Measurements from ENCODE around the gene SORL1.

SORL1 gene

GRCh38 chr11:121544956-121545355, 92.8 kb downstream of the SORL1 start:
- H3K27ac ChIP-seq (ENCODE audit: low read depth, low read length) = no peak overlapping the region
- no peaks in the 10 kb centered on the region for H3K9me3 ChIP-seq (ENCODE audit: control insufficient read depth, insufficient read depth, low read length)
- H3K27me3 ChIP-seq (ENCODE audit: control insufficient read depth, insufficient read depth, low read length) = no peaks in the 10 kb centered on the region
- no peaks in the 10 kb centered on the region; the same call in 1 of the 2 replicates for H3K4me1 ChIP-seq (ENCODE audit: control insufficient read depth, insufficient read depth, low read length)
- peaks cover 59% of the 10 kb centered on the region for H3K36me3 ChIP-seq (ENCODE audit: control insufficient read depth, insufficient read depth, low read length)
- no peak overlapping the region for H3K4me3 ChIP-seq (ENCODE audit: low read depth, low read length)
- H3K9ac ChIP-seq (ENCODE audit: low read depth, low read length) = no peak overlapping the region

- Histone ChIP-seq H3K36me3 (ENCODE audit: control insufficient read depth, insufficient read depth, low read length) (peaks cover 77% of the 10 kb centered on the region), H3K9me3 (ENCODE audit: control insufficient read depth, insufficient read depth, low read length) (no peaks in the 10 kb centered on the region), H3K27me3 (ENCODE audit: control insufficient read depth, insufficient read depth, low read length) (no peaks in the 10 kb centered on the region), H3K27ac (ENCODE audit: low read depth, low read length) (no peak overlapping the region), H3K4me1 (ENCODE audit: control insufficient read depth, insufficient read depth, low read length) (peaks cover 8% of the 10 kb centered on the region; the same call in 1 of the 2 replicates), H3K9ac (ENCODE audit: low read depth, low read length) (no peak overlapping the region), H3K4me3 (ENCODE audit: low read depth, low read length) (no peak overlapping the region)
Observed at GRCh38 chr11:121547574-121547973, 95.5 kb downstream of the SORL1 start.

GRCh38 chr11:121550247-121551030, 98.3 kb downstream of the SORL1 start:
- Histone ChIP-seq H3K36me3 (ENCODE audit: control insufficient read depth, insufficient read depth, low read length) (peaks cover 80% of the 10 kb centered on the region), H3K27ac (ENCODE audit: low read depth, low read length) (no peak overlapping the region), H3K9ac (ENCODE audit: low read depth, low read length) (no peak overlapping the region), H3K27me3 (ENCODE audit: control insufficient read depth, insufficient read depth, low read length) (no peaks in the 10 kb centered on the region), H3K4me1 (ENCODE audit: control insufficient read depth, insufficient read depth, low read length) (peaks cover 8% of the 10 kb centered on the region; the same call in 1 of the 2 replicates), H3K9me3 (ENCODE audit: control insufficient read depth, insufficient read depth, low read length) (no peaks in the 10 kb centered on the region), H3K4me3 (ENCODE audit: low read depth, low read length) (no peak overlapping the region)

- H3K4me1 ChIP-seq (ENCODE audit: control insufficient read depth, insufficient read depth, low read length) = peaks cover 8% of the 10 kb centered on the region; the same call in 1 of the 2 replicates
- no peaks in the 10 kb centered on the region for H3K27me3 ChIP-seq (ENCODE audit: control insufficient read depth, insufficient read depth, low read length)
- H3K27ac ChIP-seq (ENCODE audit: low read depth, low read length) = no peak overlapping the region
- H3K4me3 ChIP-seq (ENCODE audit: low read depth, low read length) = no peak overlapping the region
- peaks cover 79% of the 10 kb centered on the region for H3K36me3 ChIP-seq (ENCODE audit: control insufficient read depth, insufficient read depth, low read length)
- no peaks in the 10 kb centered on the region for H3K9me3 ChIP-seq (ENCODE audit: control insufficient read depth, insufficient read depth, low read length)
- H3K9ac ChIP-seq (ENCODE audit: low read depth, low read length) = no peak overlapping the region
Observed at GRCh38 chr11:121551463-121551862, 99.3 kb downstream of the SORL1 start.

- no peak overlapping the region for H3K27ac ChIP-seq (ENCODE audit: low read depth, low read length)
- H3K27me3 ChIP-seq (ENCODE audit: control insufficient read depth, insufficient read depth, low read length) = no peaks in the 10 kb centered on the region
- H3K9me3 ChIP-seq (ENCODE audit: control insufficient read depth, insufficient read depth, low read length) = no peaks in the 10 kb centered on the region
- no peak overlapping the region for H3K4me3 ChIP-seq (ENCODE audit: low read depth, low read length)
- H3K9ac ChIP-seq (ENCODE audit: low read depth, low read length) = no peak overlapping the region
- peaks cover 8% of the 10 kb centered on the region; the same call in 1 of the 2 replicates for H3K4me1 ChIP-seq (ENCODE audit: control insufficient read depth, insufficient read depth, low read length)
- H3K36me3 ChIP-seq (ENCODE audit: control insufficient read depth, insufficient read depth, low read length) = peaks cover 79% of the 10 kb centered on the region
Observed at GRCh38 chr11:121552154-121552553, 100.0 kb downstream of the SORL1 start.

- H3K27ac ChIP-seq (ENCODE audit: low read depth, low read length) = no peak overlapping the region
- H3K27me3 ChIP-seq (ENCODE audit: control insufficient read depth, insufficient read depth, low read length) = no peaks in the 10 kb centered on the region
- peaks cover 80% of the 10 kb centered on the region for H3K36me3 ChIP-seq (ENCODE audit: control insufficient read depth, insufficient read depth, low read length)
- peaks cover 8% of the 10 kb centered on the region; the same call in 1 of the 2 replicates for H3K4me1 ChIP-seq (ENCODE audit: control insufficient read depth, insufficient read depth, low read length)
- no peak overlapping the region for H3K4me3 ChIP-seq (ENCODE audit: low read depth, low read length)
- no peak overlapping the region for H3K9ac ChIP-seq (ENCODE audit: low read depth, low read length)
- no peaks in the 10 kb centered on the region for H3K9me3 ChIP-seq (ENCODE audit: control insufficient read depth, insufficient read depth, low read length)
Observed at GRCh38 chr11:121552644-121553043, 100.5 kb downstream of the SORL1 start.

- Histone ChIP-seq H3K4me1 (ENCODE audit: control insufficient read depth, insufficient read depth, low read length) (peaks cover 8% of the 10 kb centered on the region; the same call in 1 of the 2 replicates), H3K27me3 (ENCODE audit: control insufficient read depth, insufficient read depth, low read length) (no peaks in the 10 kb centered on the region), H3K4me3 (ENCODE audit: low read depth, low read length) (no peak overlapping the region), H3K9ac (ENCODE audit: low read depth, low read length) (no peak overlapping the region), H3K9me3 (ENCODE audit: control insufficient read depth, insufficient read depth, low read length) (no peaks in the 10 kb centered on the region), H3K36me3 (ENCODE audit: control insufficient read depth, insufficient read depth, low read length) (peaks cover 81% of the 10 kb centered on the region), H3K27ac (ENCODE audit: low read depth, low read length) (no peak overlapping the region)
Observed at GRCh38 chr11:121553389-121553788, 101.3 kb downstream of the SORL1 start.

- Histone ChIP-seq H3K4me3 (ENCODE audit: low read depth, low read length) (no peak overlapping the region), H3K27me3 (ENCODE audit: control insufficient read depth, insufficient read depth, low read length) (no peaks in the 10 kb centered on the region), H3K27ac (ENCODE audit: low read depth, low read length) (no peak overlapping the region), H3K36me3 (ENCODE audit: control insufficient read depth, insufficient read depth, low read length) (peaks cover 84% of the 10 kb centered on the region), H3K9ac (ENCODE audit: low read depth, low read length) (no peak overlapping the region), H3K9me3 (ENCODE audit: control insufficient read depth, insufficient read depth, low read length) (no peaks in the 10 kb centered on the region), H3K4me1 (ENCODE audit: control insufficient read depth, insufficient read depth, low read length) (peaks cover 8% of the 10 kb centered on the region; the same call in 1 of the 2 replicates)
Observed at GRCh38 chr11:121553806-121554205, 101.7 kb downstream of the SORL1 start.

- no peaks in the 10 kb centered on the region for H3K9me3 ChIP-seq (ENCODE audit: control insufficient read depth, insufficient read depth, low read length)
- no peak overlapping the region for H3K27ac ChIP-seq (ENCODE audit: low read depth, low read length)
- H3K9ac ChIP-seq (ENCODE audit: low read depth, low read length) = no peak overlapping the region
- H3K4me1 ChIP-seq (ENCODE audit: control insufficient read depth, insufficient read depth, low read length) = peaks cover 8% of the 10 kb centered on the region; the same call in 1 of the 2 replicates
- H3K4me3 ChIP-seq (ENCODE audit: low read depth, low read length) = no peak overlapping the region
- peaks cover 89% of the 10 kb centered on the region for H3K36me3 ChIP-seq (ENCODE audit: control insufficient read depth, insufficient read depth, low read length)
- H3K27me3 ChIP-seq (ENCODE audit: control insufficient read depth, insufficient read depth, low read length) = no peaks in the 10 kb centered on the region
Observed at GRCh38 chr11:121554552-121554951, 102.4 kb downstream of the SORL1 start.

GRCh38 chr11:121555121-121555520, 103.0 kb downstream of the SORL1 start:
- peaks cover 88% of the 10 kb centered on the region for H3K36me3 ChIP-seq (ENCODE audit: control insufficient read depth, insufficient read depth, low read length)

GRCh38 chr11:121556937-121557336, 104.8 kb downstream of the SORL1 start:
- no peaks in the 10 kb centered on the region for H3K27me3 ChIP-seq (ENCODE audit: control insufficient read depth, insufficient read depth, low read length)
- no peak overlapping the region for H3K4me3 ChIP-seq (ENCODE audit: low read depth, low read length)
- peaks cover 89% of the 10 kb centered on the region for H3K36me3 ChIP-seq (ENCODE audit: control insufficient read depth, insufficient read depth, low read length)
- H3K9me3 ChIP-seq (ENCODE audit: control insufficient read depth, insufficient read depth, low read length) = no peaks in the 10 kb centered on the region
- H3K4me1 ChIP-seq (ENCODE audit: control insufficient read depth, insufficient read depth, low read length) = no peaks in the 10 kb centered on the region
- H3K9ac ChIP-seq (ENCODE audit: low read depth, low read length) = no peak overlapping the region
- H3K27ac ChIP-seq (ENCODE audit: low read depth, low read length) = no peak overlapping the region

More at GRCh38 chr11:121555121-121555520, 103.0 kb downstream of the SORL1 start:
- Histone ChIP-seq H3K9ac (ENCODE audit: low read depth, low read length) (no peak overlapping the region), H3K27ac (ENCODE audit: low read depth, low read length) (no peak overlapping the region), H3K27me3 (ENCODE audit: control insufficient read depth, insufficient read depth, low read length) (no peaks in the 10 kb centered on the region), H3K9me3 (ENCODE audit: control insufficient read depth, insufficient read depth, low read length) (no peaks in the 10 kb centered on the region), H3K4me1 (ENCODE audit: control insufficient read depth, insufficient read depth, low read length) (peaks cover 8% of the 10 kb centered on the region; the same call in 1 of the 2 replicates), H3K4me3 (ENCODE audit: low read depth, low read length) (no peak overlapping the region)

Measured in HUES48 (cell line).